OCI-LY1 (cell line): ENCODE data around the gene EFHC1.

Source experiments
- H2AFZ ChIP-seq: fragments of 200-600 bp; sonication (generic), shearing (Covaris generic); 2 replicates; pipeline ENCODE4 v1.6.0; 2014; ENCODE audit warnings: antibody characterized with exemption, mild to moderate bottlenecking, low read length
- H3F3A ChIP-seq: fragments of 200-600 bp; sonication (generic), shearing (Covaris generic); 2 replicates; pipeline ENCODE4 v1.6.0; 2014; ENCODE audit warnings: mild to moderate bottlenecking, antibody characterized with exemption, low read length, moderate library complexity; ENCODE audit not compliant: insufficient read depth
- H3K27ac ChIP-seq: fragments of 200-600 bp; sonication (generic); 2 replicates; pipeline ENCODE4 v1.5.1; 2014; ENCODE audit warnings: low read length, mixed run types, mild to moderate bottlenecking, low read depth; ENCODE audit not compliant: poor library complexity, severe bottlenecking
- H3K27me3 ChIP-seq: fragments of 200-600 bp; sonication (generic); 2 replicates; pipeline ENCODE4 v1.6.0; 2014; ENCODE audit warnings: antibody characterized with exemption, mild to moderate bottlenecking, low read length, moderate library complexity; ENCODE audit not compliant: insufficient read depth
- H3K36me3 ChIP-seq: fragments of 200-600 bp; sonication (generic); 2 replicates; pipeline ENCODE4 v1.6.1; 2014; ENCODE audit warnings: mild to moderate bottlenecking, antibody characterized with exemption, low read length, moderate library complexity, mixed read lengths; ENCODE audit not compliant: insufficient read depth
- H3K4me1 ChIP-seq: fragments of 200-600 bp; sonication (generic); 2 replicates; pipeline ENCODE4 v1.5.1; 2014; ENCODE audit warnings: mild to moderate bottlenecking, low read length, moderate library complexity; ENCODE audit not compliant: insufficient read depth, severe bottlenecking
- H3K4me2 ChIP-seq: fragments of 200-600 bp; sonication (generic), shearing (Covaris generic); 2 replicates; pipeline ENCODE4 v1.6.1; 2014; ENCODE audit warnings: low read length
- H3K4me3 ChIP-seq: fragments of 200-600 bp; sonication (generic); 2 replicates; pipeline ENCODE4 v1.5.1; 2014; ENCODE audit warnings: low read length, low read depth, mild to moderate bottlenecking, mixed read lengths; ENCODE audit not compliant: poor library complexity, severe bottlenecking
- H3K79me2 ChIP-seq: fragments of 200-600 bp; shearing (Covaris generic); 2 replicates; pipeline ENCODE4 v1.6.1; 2016; ENCODE audit warnings: mixed run types, low read length, mixed read lengths; ENCODE audit not compliant: insufficient read depth
- H3K9ac ChIP-seq: fragments of 200-600 bp; sonication (generic), shearing (Covaris generic); 2 replicates; pipeline ENCODE4 v1.6.1; 2014; ENCODE audit warnings: mild to moderate bottlenecking, low read length, mixed read lengths
- H3K9me2 ChIP-seq: fragments of 200-600 bp; sonication (generic), shearing (Covaris generic); 2 replicates; pipeline ENCODE4 v1.6.1; 2014; ENCODE audit warnings: low read depth, mild to moderate bottlenecking, low read length, mixed read lengths
- H3K9me3 ChIP-seq: fragments of 200-600 bp; shearing (Covaris generic); 2 replicates; pipeline ENCODE4 v1.6.1; 2014; ENCODE audit warnings: low read length, mixed read lengths
- H4K20me1 ChIP-seq: fragments of 200-600 bp; sonication (generic), shearing (Covaris generic); 2 replicates; pipeline ENCODE4 v1.6.0; 2016; ENCODE audit warnings: mild to moderate bottlenecking, low read length; ENCODE audit not compliant: insufficient read depth
- CTCF ChIP-seq: fragments of 200-600 bp; sonication (generic), shearing (Covaris generic); IDR thresholded peaks from 2 replicates; pipeline ENCODE4 v1.5.1; 2017; ENCODE audit warnings: mild to moderate bottlenecking, antibody characterized with exemption, low read length, moderate library complexity, mixed read lengths
- EZH2 ChIP-seq: fragments of 200-600 bp; sonication (generic), shearing (Covaris generic); IDR thresholded peaks from 2 replicates; pipeline ENCODE4 v1.8.0; 2017; ENCODE audit warnings: borderline replicate concordance, mixed run types, mild to moderate bottlenecking, antibody characterized with exemption, low read length, moderate library complexity, mixed read lengths

EFHC1 gene

GRCh38 chr6:52483671-52484003 lies 63.5 kb downstream of the EFHC1 start:
- Histone ChIP-seq H3K4me2 (no peak overlapping the region), H3K27ac (no peak overlapping the region), H3K4me1 (no peaks in the 10 kb centered on the region), H3K27me3 (no peaks in the 10 kb centered on the region), H3K4me3 (no peak overlapping the region), H3K9me3 (no peaks in the 10 kb centered on the region), H3K9me2 (no peaks in the 10 kb centered on the region), H3K9ac (no peak overlapping the region), H3K79me2 (no peaks in the 10 kb centered on the region), H2AFZ (no peak overlapping the region), H3K36me3 (no peaks in the 10 kb centered on the region; the same call in 1 of the 2 replicates), H3F3A (no peaks in the 10 kb centered on the region), H4K20me1 (no peaks in the 10 kb centered on the region)
- no peak for TF ChIP-seq CTCF

GRCh38 chr6:52489881-52490280 lies 69.7 kb downstream of the EFHC1 start:
- peaks cover 4% of the 10 kb centered on the region; the same call in 1 of the 2 replicates for H3K36me3 ChIP-seq
- H3F3A ChIP-seq: no peaks in the 10 kb centered on the region
- no peak overlapping the region for H3K4me3 ChIP-seq
- H3K27me3 ChIP-seq: no peaks in the 10 kb centered on the region
- H3K79me2 ChIP-seq: no peaks in the 10 kb centered on the region
- H3K27ac ChIP-seq: no peak overlapping the region
- no peaks in the 10 kb centered on the region for H3K9me3 ChIP-seq
- no peak overlapping the region for H3K4me2 ChIP-seq
- TF ChIP-seq EZH2: no peak
- TF ChIP-seq CTCF: no peak
- no peaks in the 10 kb centered on the region for H4K20me1 ChIP-seq
- H3K4me1 ChIP-seq: peaks cover 35% of the 10 kb centered on the region
- H2AFZ ChIP-seq: no peak overlapping the region
- no peak overlapping the region for H3K9ac ChIP-seq
- H3K9me2 ChIP-seq: no peaks in the 10 kb centered on the region

- Histone ChIP-seq H3K27me3 (no peaks in the 10 kb centered on the region), H3K27ac (peak overlapping the region; percentile 53), H2AFZ (peak overlapping the region; percentile 49; the same call in 1 of the 2 replicates), H3K79me2 (no peaks in the 10 kb centered on the region), H3K4me2 (peak overlapping the region; percentile 33), H3K4me3 (no peak overlapping the region), H4K20me1 (no peaks in the 10 kb centered on the region), H3K4me1 (peaks cover 46% of the 10 kb centered on the region), H3K9me2 (no peaks in the 10 kb centered on the region), H3K36me3 (peaks cover 11% of the 10 kb centered on the region; the same call in 1 of the 2 replicates), H3F3A (no peaks in the 10 kb centered on the region), H3K9me3 (no peaks in the 10 kb centered on the region), H3K9ac (peak overlapping the region; percentile 31; the same call in 1 of the 2 replicates)
- TF ChIP-seq CTCF (no peak), EZH2 (no peak)
Observed at GRCh38 chr6:52491203-52492069, 71.3 kb downstream of the EFHC1 start.
